Spleen (tissue), 11 donors: Measurements from ENCODE around the gene HFM1. TPM values are rescaled to one million over a fixed set of nuclear protein-coding genes. Genes with fewer than 3 reads are reported as not detected.
A peak's percentile ranks its signal among the peaks of the same experiment; 100 is the strongest.
"Not testable (repeated sequence)": the region's sequence is repeated elsewhere in the genome, so short reads cannot be mapped to it uniquely, and the experiment has no call there.

ENCODE experiments used
- DNase-seq: peaks from one replicate; pipeline ENCODE4 v3.0.0-alpha.2; 2020
- H3K27ac ChIP-seq, 8 donors: fragments of 200-600 bp; sonication (generic) in 7 of 8; 1 replicate in 4 of 8; 2 replicates in 4 of 8; pipeline versions ENCODE4 v1.5.0 to v1.8.0; 2016 to 2021; ENCODE audit warnings: inconsistent platforms in 4 of 8, mild to moderate bottlenecking in 4 of 8, moderate library complexity in 1 of 8
- H3K27me3 ChIP-seq, 7 donors: fragments of 200-600 bp; sonication (generic) in 6 of 7; replicated peaks in 1 of 7; 1 replicate in 4 of 7; 2 replicates in 3 of 7; pipeline versions ENCODE4 v1.5.0 to v1.8.0; 2016 to 2021; ENCODE audit warnings: inconsistent platforms in 3 of 7, mild to moderate bottlenecking in 1 of 7
- H3K36me3 ChIP-seq, 6 donors: fragments of 200-600 bp; sonication (generic) in 5 of 6; 1 replicate in 4 of 6; 2 replicates in 2 of 6; pipeline versions ENCODE4 v1.5.0 to v1.8.0; 2016 to 2021; ENCODE audit warnings: inconsistent platforms in 2 of 6
- H3K4me1 ChIP-seq, 6 donors: fragments of 200-600 bp; sonication (generic) in 5 of 6; 1 replicate in 3 of 6; 2 replicates in 3 of 6; pipeline versions ENCODE4 v1.5.0 to v1.8.0; 2016 to 2021; ENCODE audit warnings: inconsistent platforms in 3 of 6
- H3K4me3 ChIP-seq, 8 donors: fragments of 200-600 bp; sonication (generic) in 7 of 8; 1 replicate in 4 of 8; 2 replicates in 4 of 8; pipeline versions ENCODE4 v1.5.0 to v1.8.0; 2016 to 2021; ENCODE audit warnings: inconsistent platforms in 4 of 8, mild to moderate bottlenecking in 4 of 8, moderate library complexity in 2 of 8
- H3K9me3 ChIP-seq, 8 donors: fragments of 200-600 bp; sonication (generic) in 7 of 8; 1 replicate in 4 of 8; 2 replicates in 4 of 8; pipeline versions ENCODE4 v1.5.0 to v1.8.0; 2016 to 2021; ENCODE audit warnings: inconsistent platforms in 4 of 8
- CTCF ChIP-seq, 11 experiments: fragments of 200-600 bp in 7 of 11; fragments of 450-650 bp in 4 of 11; sonication (generic) in 4 of 11; IDR thresholded peaks in 8 of 11; conservative IDR thresholded peaks in 3 of 11; 1 replicate in 7 of 11; 2 replicates in 4 of 11; pipeline versions ENCODE4 v1.4.0 to v1.8.0; 2016 to 2021; ENCODE audit warnings: antibody characterized with exemption in 11 of 11, inconsistent platforms in 4 of 11, mild to moderate bottlenecking in 1 of 11
- POLR2A ChIP-seq, 3 donors: fragments of 450-650 bp; IDR thresholded peaks; one replicate each; pipeline ENCODE4 v1.5.1; 2017; ENCODE audit warnings: antibody characterized with exemption in 3 of 3, mild to moderate bottlenecking in 1 of 3
- POLR2AphosphoS5 ChIP-seq, 3 donors: sonication (generic); formaldehyde crosslinking; IDR thresholded peaks; one replicate each; pipeline ENCODE4 v1.5.1; 2017; ENCODE audit warnings: antibody characterized with exemption in 3 of 3
- WGBS, 5 donors: extraction: QIAGEN DNeasy Blood & Tissue Kit in 3 of 5; methylation state at CpG; one replicate each; pipeline versions ENCODE4 v1.1.5 to v1.1.7; 2013 to 2018; 5-methylcytosine and 5-hydroxymethylcytosine counted together
- intact Hi-C: fragments of 100-400 bp; cut with DNase I; formaldehyde crosslinking; loops from one replicate; pipeline ENCODE4 v1.15.0; 2023; ENCODE audit warnings: low total_unique reads
- polyA plus RNA-seq, 3 donors: library from polyadenylated mRNA; stranded (reverse); fragments of 200-250 nt; gene quantifications; one replicate each; pipeline ENCODE4 v1.2.1, GENCODE V29; 2013
- total RNA-seq, 7 donors: library from RNA; depleted of rRNA in 3 of 7; stranded (reverse); fragments of >200 nt in 3 of 7; fragmentation: NEBNext Ultra II Directional in 4 of 7; extraction: Animal tissue kit (Norgen Biotek cat#: 25700) in 4 of 7; gene quantifications; one replicate each; pipeline versions ENCODE4 v1.1.0 to v1.2.1, GENCODE V29; 2016 to 2021
- donor health status: healthy with polysubstance abuse.
- donor health status: DM: no; HTN: no; CAD: no; lungs with moderate emphysema.
- donor health status: DM: no; HTN: no; CAD: no.
- donor health status: Bipolar disorder and iron deficiency.
- donor health status: healthy.
- donor health status: DM: no; HTN: no; CAD: no.
- donor health status: DM: yes; HTN: yes; CAD: no.

HFM1 gene
- total and polyA plus RNA-seq, 10 donors, result 0.39 to 2.3 (median 0.75) TPM

- WGBS, 5 donors, result 69 to 85% (median 78%) methylated on average over 1 of the region's 1 CpG
- peaks cover 0 to 6% (median 0%) of the 10 kb centered on the region in 7 donors for H3K27me3 ChIP-seq
- H3K36me3 ChIP-seq, result no peaks in the 10 kb centered on the region
- peaks cover 0 to 10% (median 0%) of the 10 kb centered on the region in 8 donors for H3K9me3 ChIP-seq
- TF ChIP-seq POLR2AphosphoS5 (IDR thresholded peaks at IDR 0.05) (no peak), CTCF (IDR thresholded peaks at IDR 0.05 in 8 of 11, conservative IDR thresholded peaks at IDR 0.05 in 3 of 11) (peak in 3 of 11 experiments; percentile 8 to 21 (median 12)), POLR2A (IDR thresholded peaks at IDR 0.05) (no peak)
- H3K4me3 ChIP-seq, result no peak overlapping the region
- intact Hi-C loops, result no loop called here
- H3K4me1 ChIP-seq, result no peaks in the 10 kb centered on the region
- DNase-seq, result no peak
- no peak overlapping the region for H3K27ac ChIP-seq
These were observed 36.2 kb upstream of the HFM1 start for GRCh38 chr1:91440847-91441246.

- DNase-seq, result no peak
These were observed 34.4 kb upstream of the HFM1 start for GRCh38 chr1:91439016-91439415.

DNA sequence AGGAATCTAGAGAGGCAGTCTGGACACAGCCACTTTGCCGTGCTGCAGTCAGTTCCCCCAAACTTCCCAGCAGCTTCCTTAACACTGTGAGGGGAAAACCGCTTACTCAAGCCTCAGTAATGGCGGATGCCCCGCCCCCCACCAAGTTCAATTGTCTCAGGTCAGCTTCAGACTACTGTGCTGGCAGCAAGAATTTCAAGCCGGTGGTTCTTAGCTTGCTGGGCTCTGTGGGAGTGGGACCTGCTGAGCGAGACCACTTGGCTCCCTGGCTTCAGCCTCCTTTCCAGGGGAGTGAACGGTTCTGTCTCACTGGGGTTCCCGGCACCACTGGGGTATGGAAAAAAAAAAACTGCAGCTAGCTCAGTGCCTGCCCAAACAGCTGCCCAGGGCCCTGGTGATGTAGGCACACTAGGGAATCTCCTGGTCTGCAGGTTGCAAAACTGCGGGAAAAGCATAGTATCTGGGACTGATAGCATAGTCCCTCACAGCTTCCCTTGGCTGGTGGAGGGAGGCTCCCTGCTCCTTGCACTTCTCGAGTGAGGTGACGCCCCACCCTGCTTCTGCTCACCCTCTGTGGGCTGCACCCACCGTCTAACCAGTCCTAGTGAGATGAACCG lies 23.7 kb upstream of the HFM1 start:
- H3K9me3 ChIP-seq, result no peaks in the 10 kb centered on the region
- no peaks in the 10 kb centered on the region for H3K4me1 ChIP-seq
- TF ChIP-seq POLR2A (IDR thresholded peaks at IDR 0.05) (no peak), CTCF (IDR thresholded peaks at IDR 0.05 in 8 of 11, conservative IDR thresholded peaks at IDR 0.05 in 3 of 11) (no peak), POLR2AphosphoS5 (IDR thresholded peaks at IDR 0.05) (no peak)
- no peak overlapping the region for H3K4me3 ChIP-seq
- no peak overlapping the region for H3K27ac ChIP-seq
- DNase-seq, result no peak
- 64 to 78% (median 70%) methylated on average over 12 to 13 of the region's 13 CpGs for WGBS, 5 donors
- peaks cover 0 to 8% (median 0%) of the 10 kb centered on the region in 7 donors for H3K27me3 ChIP-seq
- H3K36me3 ChIP-seq, result no peaks in the 10 kb centered on the region
- intact Hi-C loops, result no loop called here

More at GRCh38 chr1:91439016-91439415, 34.4 kb upstream of the HFM1 start:
- intact Hi-C loops, result no loop called here
- peaks cover 0 to 10% (median 0%) of the 10 kb centered on the region in 8 donors for H3K9me3 ChIP-seq
- H3K27me3 ChIP-seq, result peaks cover 0 to 6% (median 0%) of the 10 kb centered on the region in 7 donors
- no peak for TF ChIP-seq POLR2A (IDR thresholded peaks at IDR 0.05)
- TF ChIP-seq POLR2AphosphoS5 (IDR thresholded peaks at IDR 0.05), result no peak
- TF ChIP-seq CTCF (IDR thresholded peaks at IDR 0.05 in 8 of 11, conservative IDR thresholded peaks at IDR 0.05 in 3 of 11), result no peak
- no peak overlapping the region for H3K27ac ChIP-seq
- no peaks in the 10 kb centered on the region for H3K4me1 ChIP-seq
- H3K4me3 ChIP-seq, result no peak overlapping the region
- no peaks in the 10 kb centered on the region for H3K36me3 ChIP-seq

DNA sequence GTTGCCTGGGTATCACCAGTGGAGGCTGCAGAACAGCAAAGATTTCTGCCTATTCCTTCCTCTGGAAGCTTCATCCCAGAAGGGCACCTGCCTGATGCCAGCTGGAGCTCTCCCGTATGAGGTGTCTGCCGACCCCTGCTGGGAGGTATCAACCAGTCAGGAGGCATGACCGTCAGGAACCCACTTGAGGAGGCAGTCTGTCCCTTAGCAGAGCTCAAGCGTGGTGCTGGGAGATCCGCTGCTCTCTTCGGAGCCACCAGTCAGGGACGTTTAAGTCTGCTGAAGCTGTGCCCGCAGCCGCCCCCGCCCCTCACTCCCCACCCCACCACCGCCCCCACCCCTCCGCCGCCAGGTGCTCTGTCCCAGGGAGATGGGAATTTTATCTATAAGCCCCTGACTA lies 23.1 kb upstream of the HFM1 start:
- no peak for DNase-seq

DNA sequence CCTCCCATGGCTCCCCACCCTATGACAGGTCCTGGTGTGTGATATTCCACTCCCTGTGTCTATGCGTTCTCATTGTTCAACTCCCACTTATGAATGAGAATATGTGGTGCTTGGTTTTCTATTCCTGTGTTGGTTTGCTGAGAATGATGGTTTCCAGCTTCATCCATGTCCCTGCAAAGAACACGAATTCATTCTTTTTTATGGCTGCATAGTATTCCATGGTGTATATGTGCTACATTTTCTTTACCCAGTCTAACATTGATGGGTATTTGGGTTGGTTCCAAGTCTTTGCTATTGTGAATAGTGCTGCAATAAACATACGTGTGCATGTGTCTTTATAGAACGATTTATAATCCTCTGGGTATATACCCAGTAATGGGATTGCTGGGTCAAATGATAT lies 17.9 kb upstream of the HFM1 start:
- DNase-seq, H3K27me3 ChIP-seq, H3K4me3 ChIP-seq, H3K4me1 ChIP-seq, intact Hi-C loops, H3K36me3 ChIP-seq, H3K9me3 ChIP-seq, H3K27ac ChIP-seq: not testable (repeated sequence)
- 84 to 94% (median 87%) methylated on average over 4 of the region's 4 CpGs for WGBS, 5 donors

More for the DNA sequence above, 23.1 kb upstream of the HFM1 start:
- Histone ChIP-seq H3K4me3 (no peak overlapping the region), H3K27ac (no peak overlapping the region), H3K36me3 (no peaks in the 10 kb centered on the region), H3K9me3 (no peaks in the 10 kb centered on the region), H3K4me1 (no peaks in the 10 kb centered on the region), H3K27me3 (peaks cover 0 to 8% (median 0%) of the 10 kb centered on the region in 7 donors)
- intact Hi-C loops, result no loop called here
- 62 to 72% (median 65%) methylated on average over 11 to 13 of the region's 13 CpGs for WGBS, 5 donors
- no peak for TF ChIP-seq POLR2AphosphoS5 (IDR thresholded peaks at IDR 0.05)
- TF ChIP-seq POLR2A (IDR thresholded peaks at IDR 0.05), result no peak
